HEK293 (cell line): ENCODE measurements around the gene ESPNL.

Experiments
- CTCF ChIA-PET: fragments of 350-600 bp; formaldehyde crosslinking; extraction: SDS; loops from one replicate; lab custom pipeline; 2021; ENCODE audit warnings: antibody characterized with exemption; lab: Yijun Ruan, JAX
- POLR2A ChIA-PET: fragments of 300-600 bp; formaldehyde crosslinking; extraction: SDS; loops from one replicate; lab custom pipeline; 2020; ENCODE audit warnings: antibody characterized with exemption, inconsistent platforms; lab: Yijun Ruan, JAX
- H3K27ac ChIP-seq: fragments of 200-500 bp; sonication (Bioruptor generic); 2 replicates; pipeline ENCODE4 v1.5.1; 2014; ENCODE audit warnings: low read depth, low read length, control low read depth, inconsistent platforms; ENCODE audit errors: extremely low read depth
- H3K36me3 ChIP-seq, 2 experiments: fragments of 200-500 bp in 1 of 2; sonication (Bioruptor generic) in 1 of 2; 1 replicate in 1 of 2; 2 replicates in 1 of 2; pipeline ENCODE4 v1.5.1; 2014 to 2017; ENCODE audit warnings: inconsistent platforms in 2 of 2, low read length in 2 of 2; ENCODE audit not compliant: control insufficient read depth in 2 of 2, insufficient read depth in 1 of 2
- H3K4me1 ChIP-seq: fragments of 200-500 bp; sonication (Bioruptor generic); 2 replicates; pipeline ENCODE4 v1.5.1; 2014; ENCODE audit warnings: mild to moderate bottlenecking, low read length, inconsistent platforms; ENCODE audit not compliant: control insufficient read depth, insufficient read depth
- H3K4me3 ChIP-seq: 2 replicates; pipeline ENCODE4 v1.5.1; 2011; ENCODE audit warnings: low read depth, mild to moderate bottlenecking, control low read depth, low read length, moderate library complexity
- H3K9me3 ChIP-seq: fragments of 200-500 bp; sonication (Bioruptor generic); 2 replicates; pipeline ENCODE4 v1.5.1; 2014; ENCODE audit warnings: low read depth, low read length, inconsistent platforms; ENCODE audit not compliant: control insufficient read depth, insufficient read depth
- GLIS1 ChIP-seq: fragments of 450-650 bp; formaldehyde crosslinking; IDR thresholded peaks from 2 replicates; pipeline ENCODE4 v1.5.1; 2016; ENCODE audit warnings: missing biosample characterization, missing genetic modification characterization
- KLF8 ChIP-seq: fragments of 450-650 bp; formaldehyde crosslinking; IDR thresholded peaks from 2 replicates; pipeline ENCODE4 v1.5.1; 2016; ENCODE audit warnings: missing biosample characterization, missing genetic modification characterization
- ZIC2 ChIP-seq: fragments of 450-650 bp; formaldehyde crosslinking; IDR thresholded peaks from 2 replicates; pipeline ENCODE4 v1.5.1; 2016; ENCODE audit warnings: missing biosample characterization, missing genetic modification characterization
- ZSCAN16 ChIP-seq: fragments of 450-650 bp; formaldehyde crosslinking; IDR thresholded peaks from 2 replicates; pipeline ENCODE4 v1.5.1; 2016; ENCODE audit warnings: missing biosample characterization, missing genetic modification characterization
- TF ChIP-seq, protein P1 (sequence below): fragments of 450-650 bp; formaldehyde crosslinking; IDR thresholded peaks from 2 replicates; pipeline ENCODE4 v1.5.1; 2016; ENCODE audit warnings: missing biosample characterization, missing genetic modification characterization, borderline replicate concordance
- TF ChIP-seq, protein P2 (sequence below): fragments of 450-650 bp; formaldehyde crosslinking; IDR thresholded peaks from 2 replicates; pipeline ENCODE4 v1.5.1; 2016; ENCODE audit warnings: missing biosample characterization, missing genetic modification characterization
- TF ChIP-seq, protein P3 (sequence below): fragments of 450-650 bp; formaldehyde crosslinking; IDR thresholded peaks from 2 replicates; pipeline ENCODE4 v1.5.1; 2016; ENCODE audit warnings: missing biosample characterization, missing genetic modification characterization, low read depth
- TF ChIP-seq, protein P4 (sequence below): fragments of 450-650 bp; formaldehyde crosslinking; IDR thresholded peaks from 2 replicates; pipeline ENCODE4 v1.5.1; 2017; ENCODE audit warnings: missing biosample characterization, mild to moderate bottlenecking, missing genetic modification characterization, moderate library complexity

Gene ESPNL

DNA sequence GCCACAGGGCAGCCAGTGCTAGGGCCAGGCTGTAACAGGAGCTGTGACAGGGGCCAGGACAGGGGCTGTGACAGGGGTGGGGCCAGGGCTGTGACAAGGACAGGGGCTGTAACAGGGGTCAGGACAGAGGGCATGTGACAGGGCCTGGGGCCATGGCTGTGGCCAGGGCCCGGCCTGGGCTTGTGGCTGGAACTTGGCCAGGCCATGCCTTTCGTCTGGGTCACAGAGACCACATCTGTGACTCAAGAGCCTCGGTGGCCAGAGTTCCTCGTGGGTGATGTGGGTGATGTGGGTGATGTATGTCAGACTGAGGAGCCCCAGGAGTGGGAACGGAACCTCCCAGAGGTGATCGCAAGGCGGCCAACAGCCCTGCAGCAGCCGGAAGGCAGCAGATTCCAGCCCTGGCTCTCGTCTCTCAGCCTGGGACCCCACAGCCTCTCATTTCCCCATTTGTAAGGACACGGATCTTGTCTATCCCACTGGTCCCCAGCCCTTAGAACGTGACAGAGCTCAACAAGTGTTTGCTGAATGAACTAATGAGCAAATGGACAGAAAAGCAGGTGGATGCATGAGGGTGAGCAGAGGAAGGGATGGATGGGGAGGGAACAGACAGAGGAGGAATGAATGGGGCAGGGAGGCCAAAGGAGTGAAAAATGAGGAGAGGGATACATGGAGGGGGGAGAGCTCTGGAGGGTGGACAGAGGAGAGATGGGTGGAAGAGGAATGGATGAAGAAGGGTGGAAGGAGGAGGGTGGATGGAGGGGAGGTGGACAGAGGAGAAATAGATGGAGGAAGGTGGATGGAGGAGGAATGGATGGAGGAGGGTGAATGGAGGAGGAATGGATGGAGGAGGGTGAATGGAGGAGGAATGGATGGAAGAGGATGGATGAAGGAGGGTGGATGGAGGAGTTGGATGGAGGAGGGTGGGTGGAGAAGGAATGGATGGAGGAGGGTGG, 17.3 kb downstream of the ESPNL start (continued):
- TF ChIP-seq, protein P1, sequence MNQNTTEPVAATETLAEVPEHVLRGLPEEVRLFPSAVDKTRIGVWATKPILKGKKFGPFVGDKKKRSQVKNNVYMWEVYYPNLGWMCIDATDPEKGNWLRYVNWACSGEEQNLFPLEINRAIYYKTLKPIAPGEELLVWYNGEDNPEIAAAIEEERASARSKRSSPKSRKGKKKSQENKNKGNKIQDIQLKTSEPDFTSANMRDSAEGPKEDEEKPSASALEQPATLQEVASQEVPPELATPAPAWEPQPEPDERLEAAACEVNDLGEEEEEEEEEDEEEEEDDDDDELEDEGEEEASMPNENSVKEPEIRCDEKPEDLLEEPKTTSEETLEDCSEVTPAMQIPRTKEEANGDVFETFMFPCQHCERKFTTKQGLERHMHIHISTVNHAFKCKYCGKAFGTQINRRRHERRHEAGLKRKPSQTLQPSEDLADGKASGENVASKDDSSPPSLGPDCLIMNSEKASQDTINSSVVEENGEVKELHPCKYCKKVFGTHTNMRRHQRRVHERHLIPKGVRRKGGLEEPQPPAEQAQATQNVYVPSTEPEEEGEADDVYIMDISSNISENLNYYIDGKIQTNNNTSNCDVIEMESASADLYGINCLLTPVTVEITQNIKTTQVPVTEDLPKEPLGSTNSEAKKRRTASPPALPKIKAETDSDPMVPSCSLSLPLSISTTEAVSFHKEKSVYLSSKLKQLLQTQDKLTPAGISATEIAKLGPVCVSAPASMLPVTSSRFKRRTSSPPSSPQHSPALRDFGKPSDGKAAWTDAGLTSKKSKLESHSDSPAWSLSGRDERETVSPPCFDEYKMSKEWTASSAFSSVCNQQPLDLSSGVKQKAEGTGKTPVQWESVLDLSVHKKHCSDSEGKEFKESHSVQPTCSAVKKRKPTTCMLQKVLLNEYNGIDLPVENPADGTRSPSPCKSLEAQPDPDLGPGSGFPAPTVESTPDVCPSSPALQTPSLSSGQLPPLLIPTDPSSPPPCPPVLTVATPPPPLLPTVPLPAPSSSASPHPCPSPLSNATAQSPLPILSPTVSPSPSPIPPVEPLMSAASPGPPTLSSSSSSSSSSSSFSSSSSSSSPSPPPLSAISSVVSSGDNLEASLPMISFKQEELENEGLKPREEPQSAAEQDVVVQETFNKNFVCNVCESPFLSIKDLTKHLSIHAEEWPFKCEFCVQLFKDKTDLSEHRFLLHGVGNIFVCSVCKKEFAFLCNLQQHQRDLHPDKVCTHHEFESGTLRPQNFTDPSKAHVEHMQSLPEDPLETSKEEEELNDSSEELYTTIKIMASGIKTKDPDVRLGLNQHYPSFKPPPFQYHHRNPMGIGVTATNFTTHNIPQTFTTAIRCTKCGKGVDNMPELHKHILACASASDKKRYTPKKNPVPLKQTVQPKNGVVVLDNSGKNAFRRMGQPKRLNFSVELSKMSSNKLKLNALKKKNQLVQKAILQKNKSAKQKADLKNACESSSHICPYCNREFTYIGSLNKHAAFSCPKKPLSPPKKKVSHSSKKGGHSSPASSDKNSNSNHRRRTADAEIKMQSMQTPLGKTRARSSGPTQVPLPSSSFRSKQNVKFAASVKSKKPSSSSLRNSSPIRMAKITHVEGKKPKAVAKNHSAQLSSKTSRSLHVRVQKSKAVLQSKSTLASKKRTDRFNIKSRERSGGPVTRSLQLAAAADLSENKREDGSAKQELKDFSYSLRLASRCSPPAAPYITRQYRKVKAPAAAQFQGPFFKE (tag by site-specific recombination), result no peak

DNA sequence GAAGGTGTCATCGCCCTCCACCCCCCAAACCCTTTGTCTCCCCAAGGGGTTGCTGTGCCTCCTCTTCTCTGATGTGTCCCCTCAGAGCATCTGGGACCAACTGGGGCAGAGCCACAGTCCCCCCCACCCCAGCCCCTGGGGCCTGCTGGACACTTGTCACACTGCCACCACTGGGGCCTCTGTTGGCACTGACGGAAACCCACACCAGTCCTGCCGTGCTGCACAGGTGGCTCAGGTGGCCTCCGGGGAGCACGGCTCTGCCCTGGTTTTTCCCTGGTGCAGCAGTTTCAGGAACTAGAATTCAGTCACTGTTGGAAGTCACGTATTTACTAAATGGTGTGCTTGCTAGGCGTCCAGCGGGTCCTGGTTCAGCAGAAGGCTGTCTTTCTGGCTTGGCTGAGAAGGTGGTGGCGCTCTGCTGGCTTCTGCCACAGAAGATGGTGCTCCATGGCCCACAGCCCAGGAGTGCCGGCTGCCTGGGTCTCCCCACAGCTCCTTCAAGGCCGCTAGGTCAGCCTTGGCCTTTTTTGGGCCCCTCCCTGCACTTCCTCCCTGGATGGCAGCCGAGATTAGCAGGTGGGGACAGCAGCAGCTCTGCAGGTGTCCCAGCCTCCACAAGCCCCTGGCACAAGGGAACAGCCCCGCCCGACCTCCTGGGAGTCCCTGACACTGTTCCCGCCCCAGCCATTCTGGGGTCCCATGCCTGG, 19.8 kb downstream of the ESPNL start:
- CTCF ChIA-PET, result interaction anchor here (1.2 kb wide), 1 partner anchor 143 kb away, joined by 3 read pairs; no protein-coding TSS in a partner anchor
- TF ChIP-seq, protein P2, sequence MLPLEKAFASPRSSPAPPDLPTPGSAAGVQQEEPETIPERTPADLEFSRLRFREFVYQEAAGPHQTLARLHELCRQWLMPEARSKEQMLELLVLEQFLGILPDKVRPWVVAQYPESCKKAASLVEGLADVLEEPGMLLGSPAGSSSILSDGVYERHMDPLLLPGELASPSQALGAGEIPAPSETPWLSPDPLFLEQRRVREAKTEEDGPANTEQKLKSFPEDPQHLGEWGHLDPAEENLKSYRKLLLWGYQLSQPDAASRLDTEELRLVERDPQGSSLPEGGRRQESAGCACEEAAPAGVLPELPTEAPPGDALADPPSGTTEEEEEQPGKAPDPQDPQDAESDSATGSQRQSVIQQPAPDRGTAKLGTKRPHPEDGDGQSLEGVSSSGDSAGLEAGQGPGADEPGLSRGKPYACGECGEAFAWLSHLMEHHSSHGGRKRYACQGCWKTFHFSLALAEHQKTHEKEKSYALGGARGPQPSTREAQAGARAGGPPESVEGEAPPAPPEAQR (tag by site-specific recombination), result no peak
- peak; percentile 54 for TF ChIP-seq ZIC2 (tag by site-specific recombination)
- TF ChIP-seq, all 188 proteins: peak for 1
- no peaks in the 10 kb centered on the region for H3K4me1 ChIP-seq
- no peak overlapping the region for H3K4me3 ChIP-seq
- H3K36me3 ChIP-seq, result no peaks in the 10 kb centered on the region
- H3K27ac ChIP-seq, result no peak overlapping the region
- POLR2A ChIA-PET, result no interaction called here
- no peaks in the 10 kb centered on the region for H3K9me3 ChIP-seq

DNA sequence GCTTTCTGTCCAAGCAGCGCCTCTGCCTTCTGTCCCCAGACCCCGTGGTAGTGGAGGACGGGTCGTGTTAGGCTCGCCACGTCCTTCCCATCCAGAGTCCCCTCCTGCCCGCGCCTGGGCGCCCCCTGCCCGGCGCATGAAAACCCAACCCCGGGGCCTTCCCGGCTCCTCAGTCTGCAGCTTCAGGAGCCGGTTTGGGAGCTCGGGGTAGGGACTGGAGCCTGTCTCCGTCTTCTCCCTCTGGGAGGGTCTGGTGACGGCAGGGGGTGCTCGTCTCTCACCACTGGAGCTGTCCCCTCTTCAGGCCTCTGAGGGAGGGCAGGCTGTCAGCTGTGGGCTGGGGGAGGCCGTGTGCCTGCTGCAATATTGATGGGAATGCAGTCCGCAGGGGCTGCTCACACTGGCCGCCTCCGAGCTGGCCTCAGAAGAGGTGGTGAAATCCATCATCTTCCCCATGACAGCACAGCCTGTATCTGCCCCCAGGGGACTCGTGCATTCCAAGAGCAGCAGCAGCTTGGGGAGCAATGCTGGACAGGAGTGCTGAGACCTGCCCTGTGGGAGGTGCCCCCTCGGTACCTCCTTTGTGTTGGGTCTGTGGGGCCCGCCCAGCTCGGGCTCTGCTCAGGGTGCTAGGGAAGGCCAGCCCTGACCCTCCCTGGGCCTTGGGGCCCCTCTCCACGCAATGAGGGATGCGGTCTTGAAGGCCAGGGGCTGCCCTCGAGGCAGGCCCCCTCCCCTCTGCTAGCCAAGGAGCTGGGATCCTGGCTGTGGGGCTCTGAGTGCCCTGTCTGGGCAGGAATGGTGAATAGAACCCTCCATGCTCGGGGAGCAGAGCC, 20.5 kb downstream of the ESPNL start:
- ChIA-PET CTCF (interaction anchor here (0.6 to 1.2 kb wide), 2 partner anchors 82 to 143 kb away, joined by 3 to 4 read pairs; no protein-coding TSS in a partner anchor), POLR2A (no interaction called here)
- TF ChIP-seq KLF8 (no peak), GLIS1 (tag by site-specific recombination) (peak; percentile 86), ZIC2 (tag by site-specific recombination) (peak; percentile 83), ZSCAN16 (no peak)
- TF ChIP-seq, protein P3, sequence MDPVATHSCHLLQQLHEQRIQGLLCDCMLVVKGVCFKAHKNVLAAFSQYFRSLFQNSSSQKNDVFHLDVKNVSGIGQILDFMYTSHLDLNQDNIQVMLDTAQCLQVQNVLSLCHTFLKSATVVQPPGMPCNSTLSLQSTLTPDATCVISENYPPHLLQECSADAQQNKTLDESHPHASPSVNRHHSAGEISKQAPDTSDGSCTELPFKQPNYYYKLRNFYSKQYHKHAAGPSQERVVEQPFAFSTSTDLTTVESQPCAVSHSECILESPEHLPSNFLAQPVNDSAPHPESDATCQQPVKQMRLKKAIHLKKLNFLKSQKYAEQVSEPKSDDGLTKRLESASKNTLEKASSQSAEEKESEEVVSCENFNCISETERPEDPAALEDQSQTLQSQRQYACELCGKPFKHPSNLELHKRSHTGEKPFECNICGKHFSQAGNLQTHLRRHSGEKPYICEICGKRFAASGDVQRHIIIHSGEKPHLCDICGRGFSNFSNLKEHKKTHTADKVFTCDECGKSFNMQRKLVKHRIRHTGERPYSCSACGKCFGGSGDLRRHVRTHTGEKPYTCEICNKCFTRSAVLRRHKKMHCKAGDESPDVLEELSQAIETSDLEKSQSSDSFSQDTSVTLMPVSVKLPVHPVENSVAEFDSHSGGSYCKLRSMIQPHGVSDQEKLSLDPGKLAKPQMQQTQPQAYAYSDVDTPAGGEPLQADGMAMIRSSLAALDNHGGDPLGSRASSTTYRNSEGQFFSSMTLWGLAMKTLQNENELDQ (tag by site-specific recombination), result no peak
- TF ChIP-seq, protein P4, sequence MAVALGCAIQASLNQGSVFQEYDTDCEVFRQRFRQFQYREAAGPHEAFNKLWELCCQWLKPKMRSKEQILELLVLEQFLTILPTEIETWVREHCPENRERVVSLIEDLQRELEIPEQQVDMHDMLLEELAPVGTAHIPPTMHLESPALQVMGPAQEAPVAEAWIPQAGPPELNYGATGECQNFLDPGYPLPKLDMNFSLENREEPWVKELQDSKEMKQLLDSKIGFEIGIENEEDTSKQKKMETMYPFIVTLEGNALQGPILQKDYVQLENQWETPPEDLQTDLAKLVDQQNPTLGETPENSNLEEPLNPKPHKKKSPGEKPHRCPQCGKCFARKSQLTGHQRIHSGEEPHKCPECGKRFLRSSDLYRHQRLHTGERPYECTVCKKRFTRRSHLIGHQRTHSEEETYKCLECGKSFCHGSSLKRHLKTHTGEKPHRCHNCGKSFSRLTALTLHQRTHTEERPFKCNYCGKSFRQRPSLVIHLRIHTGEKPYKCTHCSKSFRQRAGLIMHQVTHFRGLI, result no peak
- no peaks in the 10 kb centered on the region for H3K4me1 ChIP-seq
- H3K36me3 ChIP-seq, result no peaks in the 10 kb centered on the region
- no peaks in the 10 kb centered on the region for H3K9me3 ChIP-seq
- H3K27ac ChIP-seq, result no peak overlapping the region
- H3K4me3 ChIP-seq, result no peak overlapping the region
